ENCODE data around the gene SFRP5. TPM values are rescaled to one million over a fixed set of nuclear protein-coding genes. Genes with fewer than 3 reads are reported as not detected.

The SFRP5 gene
- total RNA-seq, 1 donor from 2014 or later = not detected

GRCh38 chr10:97812696-97813095, 40.9 kb upstream of the SFRP5 start:
- Histone ChIP-seq H3K4me1 (no peaks in the 10 kb centered on the region), H3K9me3 (ENCODE audit: low read depth) (no peaks in the 10 kb centered on the region), H3K79me2 (ENCODE audit: low read depth) (no peaks in the 10 kb centered on the region), H3F3A (ENCODE audit: low read depth) (no peaks in the 10 kb centered on the region), H2AFZ (replicated peaks) (no peak overlapping the region), H3K4me3 (no peak overlapping the region), H3K9ac (no peak overlapping the region), H4K20me1 (ENCODE audit: low read depth) (no peaks in the 10 kb centered on the region), H3K4me2 (no peak overlapping the region), H3K27me3 (no peaks in the 10 kb centered on the region), H3K27ac (no peak overlapping the region), H3K36me3 (no peaks in the 10 kb centered on the region)
- DNase-seq (ENCODE audit: low spot score) = no peak
- Mint-ChIP-seq H3K4me3 (no peak overlapping the region), H3K9me3 (no peaks in the 10 kb centered on the region), H3K27me3 (ENCODE audit: insufficient read depth, low read depth) (no peaks in the 10 kb centered on the region), H3K36me3 (no peaks in the 10 kb centered on the region), H3K4me1 (no peaks in the 10 kb centered on the region), H3K27ac (no peak overlapping the region)
- TF ChIP-seq, protein P1, sequence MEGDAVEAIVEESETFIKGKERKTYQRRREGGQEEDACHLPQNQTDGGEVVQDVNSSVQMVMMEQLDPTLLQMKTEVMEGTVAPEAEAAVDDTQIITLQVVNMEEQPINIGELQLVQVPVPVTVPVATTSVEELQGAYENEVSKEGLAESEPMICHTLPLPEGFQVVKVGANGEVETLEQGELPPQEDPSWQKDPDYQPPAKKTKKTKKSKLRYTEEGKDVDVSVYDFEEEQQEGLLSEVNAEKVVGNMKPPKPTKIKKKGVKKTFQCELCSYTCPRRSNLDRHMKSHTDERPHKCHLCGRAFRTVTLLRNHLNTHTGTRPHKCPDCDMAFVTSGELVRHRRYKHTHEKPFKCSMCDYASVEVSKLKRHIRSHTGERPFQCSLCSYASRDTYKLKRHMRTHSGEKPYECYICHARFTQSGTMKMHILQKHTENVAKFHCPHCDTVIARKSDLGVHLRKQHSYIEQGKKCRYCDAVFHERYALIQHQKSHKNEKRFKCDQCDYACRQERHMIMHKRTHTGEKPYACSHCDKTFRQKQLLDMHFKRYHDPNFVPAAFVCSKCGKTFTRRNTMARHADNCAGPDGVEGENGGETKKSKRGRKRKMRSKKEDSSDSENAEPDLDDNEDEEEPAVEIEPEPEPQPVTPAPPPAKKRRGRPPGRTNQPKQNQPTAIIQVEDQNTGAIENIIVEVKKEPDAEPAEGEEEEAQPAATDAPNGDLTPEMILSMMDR (IDR thresholded peaks at IDR 0.05) = no peak
- no peak for TF ChIP-seq EZH2 (IDR thresholded peaks at IDR 0.05)
- TF ChIP-seq EZH2phosphoT487 (IDR thresholded peaks at IDR 0.05) = no peak

- Histone ChIP-seq H3K4me3 (no peak overlapping the region), H3K9me3 (ENCODE audit: low read depth) (no peaks in the 10 kb centered on the region), H3K36me3 (no peaks in the 10 kb centered on the region), H3K9ac (no peak overlapping the region), H2AFZ (replicated peaks) (no peak overlapping the region), H3K4me1 (no peaks in the 10 kb centered on the region), H3K27ac (no peak overlapping the region), H4K20me1 (ENCODE audit: low read depth) (no peaks in the 10 kb centered on the region), H3K27me3 (no peaks in the 10 kb centered on the region), H3F3A (ENCODE audit: low read depth) (no peaks in the 10 kb centered on the region), H3K4me2 (no peak overlapping the region), H3K79me2 (ENCODE audit: low read depth) (no peaks in the 10 kb centered on the region)
- H3K27me3 Mint-ChIP-seq (ENCODE audit: insufficient read depth, low read depth) = no peaks in the 10 kb centered on the region
- DNase-seq (ENCODE audit: low spot score) = no peak
- TF ChIP-seq EZH2phosphoT487 (IDR thresholded peaks at IDR 0.05) (no peak), EZH2 (IDR thresholded peaks at IDR 0.05) (no peak)
- TF ChIP-seq, protein P1 (IDR thresholded peaks at IDR 0.05) = no peak
- no peak overlapping the region for H3K27ac Mint-ChIP-seq
- H3K36me3 Mint-ChIP-seq = no peaks in the 10 kb centered on the region
- no peaks in the 10 kb centered on the region for H3K9me3 Mint-ChIP-seq
- no peaks in the 10 kb centered on the region for H3K4me1 Mint-ChIP-seq
- no peak overlapping the region for H3K4me3 Mint-ChIP-seq
Measured at GRCh38 chr10:97811958-97812357, 40.2 kb upstream of the SFRP5 start.

GRCh38 chr10:97810446-97810845, 38.6 kb upstream of the SFRP5 start:
- H3K9ac ChIP-seq = no peak overlapping the region
- no peak overlapping the region for H3K4me3 ChIP-seq
- no peak overlapping the region for H3K4me2 ChIP-seq
- Mint-ChIP-seq H3K36me3 (no peaks in the 10 kb centered on the region), H3K9me3 (no peaks in the 10 kb centered on the region), H3K4me3 (no peak overlapping the region), H3K27me3 (ENCODE audit: insufficient read depth, low read depth) (no peaks in the 10 kb centered on the region), H3K4me1 (peaks cover 2% of the 10 kb centered on the region), H3K27ac (no peak overlapping the region)
- no peak overlapping the region for H2AFZ ChIP-seq (replicated peaks)
- no peaks in the 10 kb centered on the region for H3K36me3 ChIP-seq
- no peaks in the 10 kb centered on the region for H3F3A ChIP-seq (ENCODE audit: low read depth)
- no peak for DNase-seq (ENCODE audit: low spot score)
- H3K79me2 ChIP-seq (ENCODE audit: low read depth) = no peaks in the 10 kb centered on the region
- H3K9me3 ChIP-seq (ENCODE audit: low read depth) = no peaks in the 10 kb centered on the region
- H3K27me3 ChIP-seq = no peaks in the 10 kb centered on the region
- H3K27ac ChIP-seq = no peak overlapping the region
- H4K20me1 ChIP-seq (ENCODE audit: low read depth) = no peaks in the 10 kb centered on the region
- peaks cover 9% of the 10 kb centered on the region for H3K4me1 ChIP-seq
- TF ChIP-seq EZH2phosphoT487 (IDR thresholded peaks at IDR 0.05) = no peak
- no peak for TF ChIP-seq EZH2 (IDR thresholded peaks at IDR 0.05)
- TF ChIP-seq, protein P1 (IDR thresholded peaks at IDR 0.05) = no peak
